MV-4-11 (cell line): ENCODE results near the gene SLC26A3.
"Not testable (repeated sequence)": the region's sequence is repeated elsewhere in the genome, so short reads cannot be mapped to it uniquely, and the experiment has no call there.

Experiments used
- DNase-seq: peaks from one replicate; lab custom pipeline; 2025; lab: John Stamatoyannopoulos, UW

SLC26A3 gene

DNA sequence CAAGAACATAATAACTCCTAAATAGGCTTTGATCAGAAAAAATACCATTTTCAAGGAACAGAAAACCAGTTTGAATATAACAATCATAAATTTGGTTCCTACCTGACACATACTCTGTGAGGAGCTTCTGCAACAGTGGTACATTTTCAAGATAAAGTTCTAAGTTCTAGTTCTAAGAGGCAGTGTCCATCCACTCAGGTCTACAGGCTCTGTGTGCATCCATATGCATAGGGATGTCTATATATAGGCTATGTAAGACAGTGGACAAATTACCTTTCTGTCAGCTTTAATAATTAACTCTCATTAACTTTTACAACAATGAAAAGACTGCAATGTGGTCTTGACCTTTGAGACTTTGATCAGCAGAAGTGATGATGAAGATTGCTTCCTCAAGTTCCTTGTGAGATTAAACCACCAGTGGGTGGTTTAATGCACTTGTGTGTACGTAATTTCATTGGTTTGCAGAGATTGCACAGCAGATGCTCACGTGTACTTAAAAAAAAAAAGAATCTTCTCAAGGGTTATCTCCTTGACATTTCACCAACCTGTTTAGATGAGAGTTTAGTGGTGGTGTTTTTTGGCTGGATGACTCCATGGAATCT, at the start of gene SLC26A3:
Gene SLC26A3 (minus strand): TSS at position 215 of the 602 bp plus-strand sequence. CDS start 8,714 bp downstream, outside the sequence.
- DNase-seq = no peak

DNA sequence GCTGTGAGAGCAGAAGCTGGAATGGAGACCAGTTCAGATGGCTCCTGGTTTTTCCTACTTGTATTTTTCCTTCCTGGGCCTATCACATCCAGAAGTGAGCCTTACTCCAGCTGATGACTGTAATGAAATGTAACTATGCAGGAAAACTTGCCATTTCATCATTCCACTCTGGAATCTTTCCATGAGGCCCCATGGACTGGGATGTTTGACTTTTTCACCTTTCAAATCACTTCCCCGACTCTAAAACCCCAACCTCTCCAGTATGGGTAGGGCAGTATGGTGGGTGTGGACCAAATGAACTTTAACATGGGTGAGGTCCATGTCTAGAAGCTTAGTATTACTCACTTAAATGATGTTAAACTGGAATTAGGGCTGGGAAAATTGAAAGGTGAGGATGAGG, 47.6 kb upstream of the SLC26A3 start:
- no peak for DNase-seq

DNA sequence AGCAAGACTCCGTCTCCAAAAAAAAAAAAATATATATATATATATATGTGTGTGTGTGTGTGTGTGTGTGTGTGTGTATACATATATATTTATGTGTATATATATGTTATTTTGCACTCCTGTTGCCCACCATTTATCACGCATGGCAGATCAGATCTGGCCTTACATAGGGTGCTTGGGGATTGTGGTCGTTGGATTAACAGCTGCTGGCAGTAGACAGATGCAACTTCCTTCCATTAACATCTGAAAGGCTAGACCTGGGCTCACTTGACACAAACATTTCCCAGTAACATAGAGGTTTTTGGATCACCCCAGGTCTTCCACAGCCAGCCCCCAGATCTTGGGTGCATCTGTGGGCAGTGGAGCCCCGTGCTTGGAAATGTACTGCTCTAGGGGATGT, 47.2 kb upstream of the SLC26A3 start:
- DNase-seq = no peak

DNA sequence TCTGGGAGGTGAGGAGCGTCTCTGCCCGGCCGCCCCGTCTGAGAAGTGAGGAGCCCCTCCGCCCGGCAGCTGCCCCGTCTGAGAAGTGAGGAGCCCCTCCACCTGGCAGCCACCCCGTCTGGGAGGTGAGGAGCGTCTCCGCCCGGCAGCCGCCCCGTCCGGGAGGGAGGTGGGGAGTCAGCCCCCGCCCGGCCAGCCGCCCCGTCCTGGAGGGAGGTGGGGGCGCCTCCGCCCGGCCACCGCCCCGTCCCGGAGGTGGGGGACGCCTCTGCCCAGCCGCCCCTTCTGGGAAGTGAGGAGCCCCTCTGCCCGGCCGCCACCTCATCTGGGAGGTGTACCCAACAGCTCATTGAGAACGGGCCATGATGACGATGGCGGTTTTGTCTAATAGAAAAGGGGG, 45.2 kb upstream of the SLC26A3 start:
- not testable (repeated sequence) for DNase-seq

DNA sequence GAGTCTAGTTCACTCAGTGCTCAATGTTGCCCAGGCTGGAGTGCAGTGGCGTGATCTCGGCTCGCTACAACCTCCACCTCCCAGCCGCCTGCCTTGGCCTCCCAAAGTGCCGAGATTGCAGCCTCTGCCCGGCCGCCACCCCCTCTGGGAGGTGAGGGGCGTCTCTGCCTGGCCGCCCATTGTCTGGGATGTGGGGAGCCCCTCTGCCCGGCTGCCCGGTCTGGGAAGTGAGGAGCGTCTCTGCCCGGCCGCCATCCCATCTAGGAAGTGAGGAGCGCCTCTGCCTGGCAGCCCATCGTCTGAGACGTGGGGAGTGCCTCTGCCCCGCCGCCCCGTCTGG, 44.8 kb upstream of the SLC26A3 start:
- DNase-seq = not testable (repeated sequence)

DNA sequence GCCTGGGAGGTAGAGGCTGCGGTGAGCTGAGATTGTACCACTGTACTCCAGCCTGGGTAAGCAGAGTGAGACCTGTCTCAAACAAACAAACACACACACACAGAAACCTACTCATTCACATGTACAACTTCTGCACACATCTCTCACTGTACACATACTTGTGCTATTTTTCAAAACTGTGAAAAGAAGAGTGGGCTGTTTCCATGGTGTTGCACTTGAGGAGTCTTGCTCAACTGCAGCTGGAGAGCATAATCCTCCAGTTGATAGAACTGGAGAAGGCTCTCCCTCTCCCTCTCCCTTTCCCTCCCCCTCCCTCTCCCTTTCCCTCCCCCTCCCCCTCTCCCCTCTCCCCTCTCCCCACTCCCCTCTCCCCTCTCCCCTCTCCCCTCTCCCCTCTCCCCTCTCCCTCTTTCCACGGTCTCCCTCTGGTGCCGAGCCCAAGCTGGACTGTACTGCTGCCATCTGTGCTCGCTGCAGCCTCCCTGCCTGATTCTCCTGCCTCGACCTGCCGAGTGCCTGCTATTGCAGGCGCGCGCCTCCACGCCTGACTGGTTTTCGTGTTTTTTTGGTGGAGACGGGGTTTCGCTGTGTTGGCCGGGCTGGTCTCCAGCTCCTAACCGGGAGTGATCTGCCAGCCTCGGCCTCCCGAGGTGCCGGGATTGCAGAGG, 44.3 kb upstream of the SLC26A3 start:
- DNase-seq = peak; percentile 44

DNA sequence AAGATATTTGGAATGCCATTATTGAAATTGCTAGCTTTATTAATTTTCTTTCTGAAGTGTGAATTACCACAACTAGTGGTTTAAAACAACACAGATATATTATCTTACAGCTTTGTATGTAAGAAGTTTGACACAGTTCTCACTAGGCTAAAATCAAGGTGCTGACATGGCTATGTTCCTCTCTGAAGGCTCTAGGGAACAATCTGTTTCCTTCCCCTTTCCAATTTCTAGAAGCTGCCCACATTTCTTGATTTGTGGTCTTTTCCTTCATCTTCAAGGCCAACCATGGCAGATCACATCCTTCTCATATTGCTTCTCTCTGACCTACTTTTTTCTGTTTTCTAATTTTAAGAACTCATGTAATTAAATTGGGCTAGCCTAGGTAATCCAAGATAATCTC, 43.3 kb upstream of the SLC26A3 start:
- DNase-seq = peak; percentile 84

DNA sequence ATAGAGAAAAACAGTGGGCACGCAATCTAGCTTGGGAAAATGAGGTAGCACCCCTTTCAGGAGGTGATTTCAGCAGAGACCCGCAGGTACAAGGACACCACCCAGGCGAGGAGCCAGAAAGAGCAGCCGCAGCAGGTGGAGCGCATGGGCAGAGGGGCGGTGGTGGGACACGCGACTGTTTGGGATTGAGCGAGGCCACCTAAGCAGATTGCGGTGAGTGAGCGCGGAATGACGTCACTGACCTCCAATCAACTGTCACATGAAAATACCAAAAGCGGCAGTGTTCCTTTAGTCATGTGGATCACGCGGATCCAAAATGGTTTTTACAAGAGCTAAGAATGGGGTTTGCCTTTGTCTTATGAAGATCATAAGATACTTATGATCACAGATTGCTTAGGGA, 40.2 kb upstream of the SLC26A3 start:
- DNase-seq = no peak

DNA sequence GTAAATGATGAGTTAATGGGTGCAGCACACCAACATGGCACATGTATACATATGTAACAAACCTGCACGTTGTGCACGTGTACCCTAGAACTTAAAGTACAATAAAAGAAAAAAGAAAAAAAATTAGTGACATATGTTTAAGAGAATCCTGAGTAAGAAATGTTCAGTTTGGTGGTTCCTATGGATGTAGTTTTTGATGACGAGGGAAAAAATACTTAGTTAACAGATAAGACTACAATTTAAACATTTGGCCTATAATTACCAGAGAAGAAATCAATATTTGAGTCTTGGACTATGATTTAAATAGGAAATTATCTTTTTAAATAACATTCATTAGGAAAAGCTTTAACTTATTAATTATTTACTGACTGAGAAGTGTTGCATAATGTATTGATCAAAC, 39.2 kb upstream of the SLC26A3 start:
- no peak for DNase-seq

DNA sequence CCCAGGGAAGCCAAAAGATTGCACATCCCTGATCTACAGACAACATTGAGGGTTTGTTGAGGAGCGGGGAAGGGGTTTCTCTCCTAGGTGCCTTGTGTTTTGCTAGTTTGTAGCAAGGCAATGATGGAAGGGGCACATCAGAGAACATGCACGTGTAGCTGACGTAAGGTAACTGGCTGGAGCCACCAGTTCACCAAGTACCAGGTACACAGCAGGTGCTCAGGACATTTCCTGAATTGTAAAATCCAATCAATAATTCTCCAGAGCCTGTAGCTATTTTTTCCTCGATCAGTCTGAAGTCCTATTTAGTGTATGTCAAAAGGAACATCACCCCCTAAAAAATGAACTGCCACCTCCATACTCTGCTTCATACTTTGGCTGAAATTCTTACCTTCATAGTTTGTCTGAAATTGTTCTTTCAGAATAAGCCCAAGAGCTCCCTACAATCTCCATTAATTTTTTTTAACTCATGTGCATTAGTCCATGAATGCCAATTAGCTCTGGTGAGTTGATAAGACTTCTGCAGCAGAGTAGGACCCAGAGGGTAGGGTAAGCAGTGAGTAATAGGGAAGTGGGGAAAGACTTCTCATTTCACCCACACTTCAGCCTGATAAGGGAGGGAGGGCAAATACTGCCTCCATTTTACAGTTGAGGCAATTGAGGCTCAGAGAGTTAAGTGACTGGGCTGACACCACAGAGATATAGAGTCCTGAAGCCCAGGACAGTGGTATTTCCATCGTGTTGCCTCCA, 36.0 kb upstream of the SLC26A3 start:
- peak; percentile 15 for DNase-seq

DNA sequence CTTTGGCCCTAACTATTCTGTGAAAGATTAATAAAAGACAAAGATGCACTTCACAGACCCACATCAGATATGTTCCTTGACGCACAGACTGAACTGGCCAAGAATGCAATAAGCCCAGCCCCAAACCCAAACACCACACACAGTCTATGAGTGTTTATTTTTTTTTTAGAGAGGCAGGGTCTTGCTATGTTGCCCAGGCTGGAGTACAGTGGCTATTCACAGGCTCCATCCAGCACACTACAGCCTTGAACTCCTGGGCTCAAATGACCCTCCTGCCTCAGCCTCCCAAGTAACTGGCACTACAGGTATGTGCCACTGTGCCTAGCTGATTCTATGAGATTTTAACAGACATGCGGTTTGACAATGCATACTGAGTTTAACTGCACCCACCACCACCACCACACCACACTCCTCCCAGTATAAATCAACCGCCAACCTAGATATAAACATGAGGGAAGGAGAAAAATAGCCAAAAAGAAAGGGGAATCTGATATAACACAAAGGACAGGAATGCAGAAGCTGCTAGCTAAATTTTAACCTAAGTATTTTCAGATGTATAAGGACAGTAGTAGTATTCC, 35.1 kb upstream of the SLC26A3 start:
- no peak for DNase-seq

DNA sequence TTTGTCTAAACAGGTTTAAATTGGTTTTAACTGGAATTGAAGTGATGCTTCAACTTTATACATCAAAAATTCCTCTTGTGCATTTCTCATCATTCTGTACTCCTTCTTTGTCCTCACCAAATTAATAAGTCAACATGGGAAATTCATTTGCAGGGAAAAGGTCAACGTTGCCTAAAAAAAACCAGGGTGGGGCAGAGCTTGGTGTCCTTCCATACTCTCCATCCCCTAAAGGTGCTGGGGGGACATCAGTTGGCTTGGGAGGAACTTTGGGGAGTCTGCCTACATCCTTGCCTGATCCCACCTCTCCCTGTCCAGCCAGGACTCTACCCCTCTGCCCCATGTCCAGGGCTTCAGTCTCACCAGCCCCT, 34.1 kb upstream of the SLC26A3 start:
- no peak for DNase-seq

DNA sequence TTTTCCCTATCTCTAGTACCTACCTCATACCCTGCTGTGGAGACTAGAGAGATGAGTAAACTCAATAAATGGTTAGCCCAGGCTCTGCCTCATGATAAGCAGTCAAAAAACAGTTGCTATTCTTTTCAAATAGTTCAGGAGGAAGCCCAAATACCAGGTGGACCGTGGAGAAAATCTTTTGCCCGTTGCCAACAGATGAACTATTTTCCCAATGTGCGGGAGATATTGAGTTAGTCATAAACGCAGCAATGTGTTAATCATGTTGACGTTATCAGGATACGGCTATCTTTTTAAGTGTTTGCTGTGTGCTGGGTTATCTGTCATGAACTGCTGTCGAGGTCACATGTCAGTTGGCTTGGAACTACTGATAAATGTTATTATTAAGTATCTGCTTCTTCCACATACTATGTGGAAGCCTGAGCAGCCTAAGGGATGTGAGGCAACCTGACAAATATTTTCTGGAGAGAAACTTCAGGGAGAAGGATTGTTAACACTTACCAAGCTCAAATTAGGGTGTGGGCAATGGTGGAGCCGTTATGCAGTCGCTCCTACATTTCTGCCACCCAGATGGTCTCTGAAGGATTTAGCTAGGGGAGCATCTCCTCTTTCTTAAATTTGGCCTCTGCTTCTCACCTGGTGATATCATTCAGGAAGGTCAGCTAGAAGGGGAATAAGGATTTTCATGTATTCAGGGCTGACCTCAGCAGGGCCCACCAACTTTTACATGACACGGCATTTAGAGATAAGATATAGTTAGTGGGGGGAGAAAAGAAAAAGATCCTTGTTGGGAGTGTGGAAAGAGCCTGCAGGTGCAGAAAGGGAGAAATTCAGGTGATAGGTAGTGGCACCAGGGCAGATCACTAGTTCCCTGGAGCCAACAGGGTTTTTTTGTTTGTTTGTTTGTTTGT, 33.5 kb upstream of the SLC26A3 start:
- no peak for DNase-seq

DNA sequence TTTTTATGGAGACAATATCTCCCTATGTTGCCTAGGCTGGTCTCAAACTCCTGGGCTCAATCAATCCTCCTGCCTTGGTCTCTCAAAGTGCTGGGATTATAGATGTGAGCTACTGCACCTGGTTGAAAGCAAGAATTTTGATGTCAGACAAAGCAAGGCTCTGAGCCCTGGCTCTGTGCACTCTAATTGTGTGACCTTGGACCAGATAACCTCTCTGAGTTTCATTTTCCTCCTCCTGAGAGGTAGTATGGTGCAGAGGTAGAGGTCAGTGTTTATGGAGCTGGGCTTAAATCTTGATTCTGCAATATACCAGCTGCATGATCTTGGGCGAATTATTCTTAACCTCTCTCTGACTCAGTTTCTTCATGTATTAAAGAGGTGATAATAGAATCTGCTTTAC, 31.4 kb upstream of the SLC26A3 start:
- DNase-seq = no peak

DNA sequence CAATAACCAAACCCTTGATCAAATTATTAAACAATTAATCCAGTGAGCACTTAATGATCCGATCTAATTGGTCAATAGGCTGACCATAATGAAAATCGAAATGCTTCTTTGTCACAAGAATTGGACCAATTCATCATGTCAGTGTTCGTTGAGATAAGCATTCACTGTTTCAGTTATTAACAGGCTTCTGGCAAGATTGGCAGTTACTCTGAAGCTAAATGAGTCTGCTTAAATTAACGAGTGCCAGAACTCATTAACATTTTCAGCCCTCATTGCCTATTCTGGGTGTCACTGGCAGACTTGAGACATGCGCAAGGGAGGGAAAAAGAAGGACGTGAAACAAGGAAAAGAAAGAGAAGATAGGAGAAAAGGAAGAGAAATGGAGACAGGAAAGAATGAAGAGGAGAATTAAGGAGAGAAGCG, 30.7 kb upstream of the SLC26A3 start:
- DNase-seq = no peak

DNA sequence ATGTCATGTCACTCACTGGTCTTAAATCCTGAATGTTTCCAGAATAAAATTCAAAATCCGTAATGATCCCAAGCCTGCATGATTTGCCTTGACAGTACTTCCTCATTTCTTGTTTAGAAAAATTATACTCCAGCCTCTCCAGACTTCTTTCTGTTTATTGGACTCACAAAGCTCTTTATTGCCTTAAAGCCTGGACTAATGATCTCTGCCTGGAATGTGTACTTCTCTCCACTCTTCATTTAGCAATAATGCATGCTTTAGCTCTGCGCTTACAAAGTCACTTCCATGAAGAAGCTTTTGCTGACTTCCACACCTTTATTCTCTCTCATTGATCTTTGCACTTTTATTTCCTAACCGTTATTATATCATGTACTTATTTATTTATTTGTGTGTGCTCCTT, 27.4 kb upstream of the SLC26A3 start:
- no peak for DNase-seq

DNA sequence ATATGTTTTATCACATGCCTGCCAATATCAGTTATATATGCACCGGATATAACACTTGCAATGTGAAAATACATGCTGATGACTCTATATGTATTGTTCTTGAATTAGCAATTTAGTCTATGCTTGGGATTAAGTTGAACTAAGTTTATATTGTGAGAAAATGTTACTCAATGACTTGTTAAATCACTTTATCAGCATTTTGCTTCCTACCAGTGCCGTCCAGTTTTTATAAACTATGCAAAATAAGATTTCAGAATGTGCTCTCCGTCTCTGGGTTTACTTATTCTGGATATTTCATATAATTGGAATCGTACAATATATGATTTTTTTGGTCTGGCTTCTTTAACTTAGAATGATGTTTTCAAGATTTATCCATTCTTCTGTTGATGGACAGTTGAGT, 25.5 kb upstream of the SLC26A3 start:
- no peak for DNase-seq

DNA sequence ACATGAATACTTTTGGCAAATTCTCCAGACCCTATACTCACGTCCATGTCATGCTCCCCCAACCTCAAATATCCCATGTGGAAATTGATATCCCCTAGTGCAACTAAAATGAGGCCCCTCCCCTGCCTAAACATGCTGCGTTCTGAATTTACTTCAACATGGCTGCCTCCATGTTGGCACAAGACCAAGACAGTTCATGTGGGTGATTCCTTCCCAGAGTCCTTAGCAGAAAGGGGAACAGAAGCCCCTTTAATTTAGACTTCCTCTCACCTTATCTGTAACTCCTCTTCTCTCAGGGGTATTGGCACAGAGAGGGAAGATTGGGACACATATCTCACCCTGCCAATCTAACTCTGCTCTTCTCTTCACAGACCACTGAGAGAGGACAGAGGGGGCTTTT, 24.5 kb upstream of the SLC26A3 start:
- no peak for DNase-seq

DNA sequence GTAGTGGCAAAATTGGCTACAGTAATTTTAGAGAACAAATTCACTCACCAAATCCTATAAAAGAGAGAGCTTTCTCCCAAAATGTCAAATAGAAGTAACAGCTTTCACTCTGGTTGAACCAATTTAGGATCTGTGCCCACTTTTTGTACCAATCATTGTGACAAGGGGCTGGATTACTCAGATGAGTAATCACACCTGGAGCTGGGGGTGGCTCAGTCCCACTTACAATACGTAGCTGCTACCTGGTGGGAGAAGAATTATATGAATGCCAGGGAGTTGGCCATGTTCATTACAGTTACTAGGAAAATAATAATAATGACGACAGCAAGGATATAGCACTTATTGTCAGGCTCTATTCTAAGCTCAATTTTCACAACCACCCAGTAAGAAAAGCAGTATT, 23.4 kb upstream of the SLC26A3 start:
- no peak for DNase-seq

DNA sequence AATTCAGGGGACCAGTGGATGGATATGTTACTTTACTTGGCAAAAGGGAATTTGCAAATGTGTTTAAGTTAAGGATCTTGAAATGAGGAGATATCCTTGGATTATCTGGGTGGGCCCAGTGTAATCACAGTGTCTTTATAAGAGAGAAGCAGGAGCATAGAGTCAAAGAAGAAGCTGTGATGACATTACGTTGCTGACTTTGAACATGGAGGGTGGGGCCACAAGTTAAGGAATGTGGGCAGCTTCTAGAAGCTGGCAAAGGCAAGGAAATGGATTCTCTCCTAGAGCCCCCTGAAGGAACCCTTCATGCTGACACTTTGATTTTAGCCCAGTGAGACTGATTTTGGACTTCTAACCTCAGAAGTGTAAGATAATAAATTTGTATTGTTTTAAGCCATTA, 21.8 kb upstream of the SLC26A3 start:
- no peak for DNase-seq

DNA sequence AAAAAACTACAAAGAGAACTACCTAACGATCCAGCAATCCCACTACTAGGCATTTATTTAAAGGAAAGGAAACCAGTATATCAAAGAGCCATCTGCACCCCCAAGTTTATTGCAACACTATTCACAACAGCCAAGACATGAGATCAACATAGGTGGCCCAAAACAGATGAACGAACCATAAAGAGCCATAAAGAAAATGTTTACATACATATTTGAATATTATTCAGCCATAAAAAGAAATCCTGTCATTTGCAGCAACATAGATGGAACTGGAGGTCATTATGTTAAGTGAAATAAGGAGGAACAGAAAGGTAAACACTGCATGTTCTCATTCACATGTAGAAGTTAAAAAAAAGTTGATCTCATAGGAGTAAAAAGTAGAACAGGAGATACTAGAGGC, 15.6 kb upstream of the SLC26A3 start:
- no peak for DNase-seq

DNA sequence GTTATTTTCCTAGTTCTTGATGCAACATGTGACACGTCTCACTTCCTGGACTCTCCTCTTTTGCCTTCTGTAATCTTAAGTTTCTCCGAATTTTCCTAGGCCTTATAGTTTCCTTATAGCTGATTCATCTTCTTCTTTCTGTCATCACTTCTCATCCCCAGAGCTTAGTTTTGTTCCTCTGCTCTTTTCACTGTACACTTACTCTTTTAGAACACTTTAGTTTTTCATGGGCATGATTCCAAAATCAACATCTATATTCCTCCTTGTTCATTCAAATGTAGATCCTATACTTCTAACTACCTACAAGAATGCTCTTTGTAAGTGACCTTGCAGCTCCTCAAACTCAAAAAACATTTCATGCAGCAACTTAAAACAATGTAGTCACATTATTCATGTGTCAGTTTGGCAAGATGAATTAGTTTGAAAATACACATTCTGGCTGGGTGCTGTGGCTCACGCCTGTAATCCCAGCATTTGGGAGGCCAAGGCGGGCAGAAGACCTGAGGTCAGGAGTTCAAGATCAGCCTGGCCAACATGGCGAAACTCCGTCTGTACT, 13.1 kb upstream of the SLC26A3 start:
- DNase-seq = peak; percentile 20
